ENCODE data around the gene GTF2I. TPM values are rescaled to one million over a fixed set of nuclear protein-coding genes. Genes with fewer than 3 reads are reported as not detected.

The GTF2I gene
- total RNA-seq, 1 donor from 2014 or later: 310 TPM

DNA sequence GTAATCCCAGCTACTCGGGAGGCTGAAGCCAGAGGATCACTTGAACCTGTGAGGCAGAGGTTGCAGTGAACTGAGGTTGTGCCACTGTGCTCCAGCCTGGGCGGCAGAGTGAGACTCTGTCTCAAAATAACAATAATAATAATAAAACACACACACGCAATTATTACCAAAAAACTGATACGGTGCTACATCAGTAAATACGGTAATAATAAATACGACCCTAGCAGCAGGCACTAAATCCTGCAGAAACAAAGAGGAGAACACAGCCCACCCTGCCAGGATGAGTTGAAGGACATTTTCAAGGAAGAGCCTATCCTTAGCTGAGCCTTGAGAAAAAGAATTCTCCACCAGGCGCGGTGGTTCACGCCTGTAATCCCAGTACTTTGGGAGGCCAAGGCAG is 34.4 kb upstream of the GTF2I start:
- Histone ChIP-seq H2AFZ (replicated peaks) (no peak overlapping the region), H3K79me2 (ENCODE audit: low read depth) (no peaks in the 10 kb centered on the region), H3K27me3 (no peaks in the 10 kb centered on the region), H3K4me2 (no peak overlapping the region), H3K27ac (no peak overlapping the region), H3K9me3 (ENCODE audit: low read depth) (no peaks in the 10 kb centered on the region), H3F3A (ENCODE audit: low read depth) (peaks cover 42% of the 10 kb centered on the region), H3K4me3 (no peak overlapping the region), H3K9ac (no peak overlapping the region), H3K36me3 (no peaks in the 10 kb centered on the region), H3K4me1 (peaks cover 22% of the 10 kb centered on the region), H4K20me1 (ENCODE audit: low read depth) (no peaks in the 10 kb centered on the region)
- Mint-ChIP-seq H3K36me3 (no peaks in the 10 kb centered on the region), H3K9me3 (no peaks in the 10 kb centered on the region), H3K27me3 (ENCODE audit: insufficient read depth, low read depth) (peaks cover 4% of the 10 kb centered on the region), H3K4me3 (no peak overlapping the region), H3K4me1 (peaks cover 29% of the 10 kb centered on the region), H3K27ac (no peak overlapping the region)
- no peak for DNase-seq (ENCODE audit: low spot score)
- TF ChIP-seq, protein P1, sequence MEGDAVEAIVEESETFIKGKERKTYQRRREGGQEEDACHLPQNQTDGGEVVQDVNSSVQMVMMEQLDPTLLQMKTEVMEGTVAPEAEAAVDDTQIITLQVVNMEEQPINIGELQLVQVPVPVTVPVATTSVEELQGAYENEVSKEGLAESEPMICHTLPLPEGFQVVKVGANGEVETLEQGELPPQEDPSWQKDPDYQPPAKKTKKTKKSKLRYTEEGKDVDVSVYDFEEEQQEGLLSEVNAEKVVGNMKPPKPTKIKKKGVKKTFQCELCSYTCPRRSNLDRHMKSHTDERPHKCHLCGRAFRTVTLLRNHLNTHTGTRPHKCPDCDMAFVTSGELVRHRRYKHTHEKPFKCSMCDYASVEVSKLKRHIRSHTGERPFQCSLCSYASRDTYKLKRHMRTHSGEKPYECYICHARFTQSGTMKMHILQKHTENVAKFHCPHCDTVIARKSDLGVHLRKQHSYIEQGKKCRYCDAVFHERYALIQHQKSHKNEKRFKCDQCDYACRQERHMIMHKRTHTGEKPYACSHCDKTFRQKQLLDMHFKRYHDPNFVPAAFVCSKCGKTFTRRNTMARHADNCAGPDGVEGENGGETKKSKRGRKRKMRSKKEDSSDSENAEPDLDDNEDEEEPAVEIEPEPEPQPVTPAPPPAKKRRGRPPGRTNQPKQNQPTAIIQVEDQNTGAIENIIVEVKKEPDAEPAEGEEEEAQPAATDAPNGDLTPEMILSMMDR (IDR thresholded peaks at IDR 0.05): no peak
- TF ChIP-seq EZH2 (IDR thresholded peaks at IDR 0.05) (no peak), EZH2phosphoT487 (IDR thresholded peaks at IDR 0.05) (no peak)

DNA sequence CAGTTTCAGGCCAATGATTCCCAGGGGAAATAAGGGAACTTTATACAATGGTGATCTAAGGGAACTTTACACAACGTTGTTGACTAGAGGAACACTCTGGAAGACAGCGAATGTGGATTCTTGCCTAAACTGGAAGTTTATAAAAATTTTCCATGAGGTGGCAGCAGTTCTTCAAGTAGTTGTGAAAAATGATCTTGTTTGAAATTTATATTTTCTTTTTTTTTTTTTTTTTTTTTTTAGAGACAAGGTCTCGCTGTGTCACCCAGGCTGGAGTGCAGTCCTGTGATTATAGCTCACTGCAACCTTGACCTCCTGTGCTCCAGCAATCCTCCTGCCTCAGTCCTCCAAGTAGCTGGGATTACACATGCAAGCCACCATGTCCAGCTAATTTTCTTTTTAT is 32.1 kb upstream of the GTF2I start:
- H3K4me2 ChIP-seq: no peak overlapping the region
- H4K20me1 ChIP-seq (ENCODE audit: low read depth): no peaks in the 10 kb centered on the region
- Mint-ChIP-seq H3K27me3 (ENCODE audit: insufficient read depth, low read depth) (peaks cover 2% of the 10 kb centered on the region), H3K4me3 (no peak overlapping the region), H3K27ac (no peak overlapping the region), H3K9me3 (no peaks in the 10 kb centered on the region), H3K36me3 (no peaks in the 10 kb centered on the region), H3K4me1 (peaks cover 30% of the 10 kb centered on the region)
- no peaks in the 10 kb centered on the region for H3K36me3 ChIP-seq
- H3K27me3 ChIP-seq: no peaks in the 10 kb centered on the region
- DNase-seq (ENCODE audit: low spot score): no peak
- no peak for TF ChIP-seq EZH2 (IDR thresholded peaks at IDR 0.05)
- TF ChIP-seq, protein P1 (IDR thresholded peaks at IDR 0.05): no peak
- TF ChIP-seq EZH2phosphoT487 (IDR thresholded peaks at IDR 0.05): no peak
- H3K27ac ChIP-seq: no peak overlapping the region
- H3F3A ChIP-seq (ENCODE audit: low read depth): peaks cover 45% of the 10 kb centered on the region
- H2AFZ ChIP-seq (replicated peaks): no peak overlapping the region
- H3K9me3 ChIP-seq (ENCODE audit: low read depth): no peaks in the 10 kb centered on the region
- H3K79me2 ChIP-seq (ENCODE audit: low read depth): no peaks in the 10 kb centered on the region
- no peak overlapping the region for H3K4me3 ChIP-seq
- peaks cover 16% of the 10 kb centered on the region for H3K4me1 ChIP-seq
- H3K9ac ChIP-seq: no peak overlapping the region

DNA sequence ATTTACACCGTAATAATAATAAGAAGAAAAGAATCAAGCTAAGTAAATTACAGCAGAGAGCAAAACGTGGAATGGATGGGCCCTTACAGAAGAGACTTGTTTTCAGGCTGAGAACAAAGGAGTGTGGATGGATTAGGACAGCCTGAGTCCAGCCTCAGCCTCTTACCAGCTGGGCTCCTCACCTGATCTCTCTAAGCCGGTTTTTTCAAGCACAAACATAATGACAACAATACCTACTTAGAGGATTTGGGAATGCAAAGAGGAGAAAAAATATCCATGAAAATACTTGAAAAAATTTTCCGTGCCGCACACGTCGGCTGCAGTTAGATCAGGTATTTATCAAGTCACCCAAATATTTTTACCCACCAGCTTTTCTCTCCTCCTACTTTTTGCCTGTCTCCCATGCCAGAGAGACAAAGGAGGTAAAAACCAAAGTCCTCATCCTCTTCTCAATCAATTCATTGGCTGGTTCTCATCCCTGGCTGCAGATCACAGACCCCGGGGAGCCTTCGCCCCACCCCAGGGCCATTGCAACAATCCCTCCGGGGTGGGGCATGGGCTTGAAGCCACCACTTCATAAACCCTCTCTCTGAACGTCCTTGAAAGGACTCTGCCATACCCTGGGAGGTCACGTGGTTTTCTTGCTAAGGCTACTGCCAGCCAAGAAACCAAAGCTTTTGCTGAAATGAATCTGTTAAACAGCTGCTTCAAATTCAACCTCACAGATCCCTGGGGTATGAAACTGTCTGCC is 29.7 kb upstream of the GTF2I start:
- Histone ChIP-seq H3K4me3 (peak overlapping the region; percentile 18), H4K20me1 (ENCODE audit: low read depth) (no peaks in the 10 kb centered on the region), H3K4me2 (peak overlapping the region; percentile 74), H2AFZ (replicated peaks) (peak overlapping the region; percentile 13), H3K4me1 (peaks cover 16% of the 10 kb centered on the region), H3K36me3 (no peaks in the 10 kb centered on the region), H3K79me2 (ENCODE audit: low read depth) (no peaks in the 10 kb centered on the region), H3K27me3 (no peaks in the 10 kb centered on the region), H3K9me3 (ENCODE audit: low read depth) (no peaks in the 10 kb centered on the region), H3K27ac (peak overlapping the region; percentile 99), H3F3A (ENCODE audit: low read depth) (peaks cover 36% of the 10 kb centered on the region), H3K9ac (peak overlapping the region; percentile 18)
- H3K36me3 Mint-ChIP-seq: no peaks in the 10 kb centered on the region
- peak overlapping the region; percentile 95 for H3K27ac Mint-ChIP-seq
- DNase-seq (ENCODE audit: low spot score): peak; percentile 91
- peak overlapping the region; percentile 74 for H3K4me3 Mint-ChIP-seq
- no peaks in the 10 kb centered on the region for H3K9me3 Mint-ChIP-seq
- no peak for TF ChIP-seq EZH2 (IDR thresholded peaks at IDR 0.05)
- peak; percentile 66 for TF ChIP-seq EZH2phosphoT487 (IDR thresholded peaks at IDR 0.05)
- TF ChIP-seq, protein P1 (IDR thresholded peaks at IDR 0.05): no peak
- peaks cover 33% of the 10 kb centered on the region for H3K4me1 Mint-ChIP-seq
- peaks cover 5% of the 10 kb centered on the region for H3K27me3 Mint-ChIP-seq (ENCODE audit: insufficient read depth, low read depth)
